SK-N-SH (cell line): ENCODE measurements around the gene MRPL23.

Source experiments
- EP300 ChIP-seq, 2 experiments: IDR thresholded peaks; 2 replicates each; pipeline versions ENCODE4 v1.4.0 to v1.6.1; 2012; ENCODE audit warnings: borderline replicate concordance in 1 of 2, low read depth in 1 of 2, low read length in 1 of 2
- GATA2 ChIP-seq: sonication (generic); formaldehyde crosslinking; IDR thresholded peaks from 2 replicates; pipeline ENCODE4 v1.5.0; 2020; ENCODE audit warnings: mild to moderate bottlenecking, missing genetic modification reagents
- POLR2AphosphoS5 ChIP-seq: IDR thresholded peaks from 2 replicates; pipeline ENCODE4 v1.6.1; 2012; ENCODE audit warnings: low read depth, low read length
- RCOR1 ChIP-seq: fragments of 150-350 bp; IDR thresholded peaks from 2 replicates; pipeline ENCODE4 v1.6.1; 2017; ENCODE audit warnings: antibody characterized with exemption, low read length
- SIN3A ChIP-seq: IDR thresholded peaks from 2 replicates; pipeline ENCODE4 v1.6.1; 2012; ENCODE audit warnings: low read depth, mild to moderate bottlenecking, low read length, moderate library complexity, borderline replicate concordance
- TCF12 ChIP-seq: IDR thresholded peaks from 2 replicates; pipeline ENCODE4 v1.4.0; 2012
- TF ChIP-seq, protein P1 (sequence below): fragments of 200-600 bp; sonication (generic); IDR thresholded peaks from 2 replicates; pipeline ENCODE4 v1.6.1; 2017; ENCODE audit warnings: antibody characterized with exemption, mild to moderate bottlenecking, moderate library complexity

- TF ChIP-seq SIN3A (no peak), RCOR1 (no peak), TCF12 (no peak), GATA2 (CRISPR knock-in tag) (no peak), POLR2AphosphoS5 (no peak), EP300 (IDR thresholded peaks at IDR 0.05; ENCODE audit: borderline replicate concordance in 1 of 2, low read depth in 1 of 2, low read length in 1 of 2) (no peak)
- TF ChIP-seq, protein P1, sequence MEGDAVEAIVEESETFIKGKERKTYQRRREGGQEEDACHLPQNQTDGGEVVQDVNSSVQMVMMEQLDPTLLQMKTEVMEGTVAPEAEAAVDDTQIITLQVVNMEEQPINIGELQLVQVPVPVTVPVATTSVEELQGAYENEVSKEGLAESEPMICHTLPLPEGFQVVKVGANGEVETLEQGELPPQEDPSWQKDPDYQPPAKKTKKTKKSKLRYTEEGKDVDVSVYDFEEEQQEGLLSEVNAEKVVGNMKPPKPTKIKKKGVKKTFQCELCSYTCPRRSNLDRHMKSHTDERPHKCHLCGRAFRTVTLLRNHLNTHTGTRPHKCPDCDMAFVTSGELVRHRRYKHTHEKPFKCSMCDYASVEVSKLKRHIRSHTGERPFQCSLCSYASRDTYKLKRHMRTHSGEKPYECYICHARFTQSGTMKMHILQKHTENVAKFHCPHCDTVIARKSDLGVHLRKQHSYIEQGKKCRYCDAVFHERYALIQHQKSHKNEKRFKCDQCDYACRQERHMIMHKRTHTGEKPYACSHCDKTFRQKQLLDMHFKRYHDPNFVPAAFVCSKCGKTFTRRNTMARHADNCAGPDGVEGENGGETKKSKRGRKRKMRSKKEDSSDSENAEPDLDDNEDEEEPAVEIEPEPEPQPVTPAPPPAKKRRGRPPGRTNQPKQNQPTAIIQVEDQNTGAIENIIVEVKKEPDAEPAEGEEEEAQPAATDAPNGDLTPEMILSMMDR = no peak
Observed at GRCh38 chr11:1939006-1939625, 8.0 kb upstream of the MRPL23 start.
